Sciatic nerve (tissue), 2 donors: Measurements from ENCODE around the gene KREMEN1. TPM values are rescaled to one million over a fixed set of nuclear protein-coding genes. Genes with fewer than 3 reads are reported as not detected.
"Not testable (repeated sequence)": the region's sequence is repeated elsewhere in the genome, so short reads cannot be mapped to it uniquely, and the experiment has no call there.

ENCODE experiments used
- ATAC-seq: fragments of 200-7000 bp; cut with Tn5 transposase; one replicate; pipeline ENCODE4 v1.9.1; 2020; ENCODE audit warnings: mild to moderate bottlenecking, moderate library complexity
- DNase-seq: peaks from one replicate; pipeline ENCODE4 v3.0.0-alpha.2; 2020; ENCODE audit warnings: low spot score
- intact Hi-C: fragments of 100-400 bp; cut with DNase I; formaldehyde crosslinking; loops from one replicate; pipeline ENCODE4 v1.14.2; 2022
- total RNA-seq: library from RNA; stranded (reverse); fragmentation: NEBNext Ultra II Directional; extraction: Animal tissue kit (Norgen Biotek cat#: 25700); gene quantifications from one replicate; pipeline ENCODE4 v1.2.1, GENCODE V29; 2021
- donor health status: DM: no; HTN: no; CAD: no.
- donor health status: DM: no; HTN: no; CAD: no.

The KREMEN1 gene, protein sequence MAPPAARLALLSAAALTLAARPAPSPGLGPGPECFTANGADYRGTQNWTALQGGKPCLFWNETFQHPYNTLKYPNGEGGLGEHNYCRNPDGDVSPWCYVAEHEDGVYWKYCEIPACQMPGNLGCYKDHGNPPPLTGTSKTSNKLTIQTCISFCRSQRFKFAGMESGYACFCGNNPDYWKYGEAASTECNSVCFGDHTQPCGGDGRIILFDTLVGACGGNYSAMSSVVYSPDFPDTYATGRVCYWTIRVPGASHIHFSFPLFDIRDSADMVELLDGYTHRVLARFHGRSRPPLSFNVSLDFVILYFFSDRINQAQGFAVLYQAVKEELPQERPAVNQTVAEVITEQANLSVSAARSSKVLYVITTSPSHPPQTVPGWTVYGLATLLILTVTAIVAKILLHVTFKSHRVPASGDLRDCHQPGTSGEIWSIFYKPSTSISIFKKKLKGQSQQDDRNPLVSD
- 21.5 TPM for total RNA-seq

DNA sequence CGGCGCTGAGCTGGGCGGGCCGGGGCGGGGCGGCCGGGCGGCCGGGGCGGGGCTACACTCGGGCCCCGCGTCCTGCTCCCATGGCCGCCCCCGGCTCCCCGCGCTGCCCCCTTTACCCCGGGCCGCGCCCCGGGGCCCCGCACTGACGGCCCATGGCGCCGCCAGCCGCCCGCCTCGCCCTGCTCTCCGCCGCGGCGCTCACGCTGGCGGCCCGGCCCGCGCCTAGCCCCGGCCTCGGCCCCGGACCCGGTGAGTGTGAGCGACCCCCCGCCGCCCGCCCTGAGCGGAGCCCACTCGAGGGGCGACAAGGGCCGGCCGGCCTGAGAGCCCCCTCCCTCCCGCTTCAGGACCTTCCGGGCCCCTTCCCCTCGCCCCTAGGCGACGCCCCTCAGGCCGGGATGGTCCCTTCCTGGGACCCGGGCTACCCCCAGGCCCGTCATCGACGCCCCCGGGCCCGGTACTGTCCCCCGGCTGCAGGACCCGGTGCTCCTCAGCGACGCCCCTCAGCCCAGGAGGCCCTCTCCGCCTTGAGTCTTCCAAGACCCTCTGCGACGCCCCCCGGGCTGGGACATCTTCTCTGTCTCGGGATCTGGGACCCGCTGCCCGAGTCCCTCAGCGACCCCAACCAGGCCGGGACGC, at the start of gene KREMEN1:
TSS of gene KREMEN1 (plus strand) at position 57 of the 639 bp plus-strand sequence. CDS start at position 153, 96 bp downstream.
- peak; percentile 36 for ATAC-seq
- intact Hi-C loops: no loop called here

DNA sequence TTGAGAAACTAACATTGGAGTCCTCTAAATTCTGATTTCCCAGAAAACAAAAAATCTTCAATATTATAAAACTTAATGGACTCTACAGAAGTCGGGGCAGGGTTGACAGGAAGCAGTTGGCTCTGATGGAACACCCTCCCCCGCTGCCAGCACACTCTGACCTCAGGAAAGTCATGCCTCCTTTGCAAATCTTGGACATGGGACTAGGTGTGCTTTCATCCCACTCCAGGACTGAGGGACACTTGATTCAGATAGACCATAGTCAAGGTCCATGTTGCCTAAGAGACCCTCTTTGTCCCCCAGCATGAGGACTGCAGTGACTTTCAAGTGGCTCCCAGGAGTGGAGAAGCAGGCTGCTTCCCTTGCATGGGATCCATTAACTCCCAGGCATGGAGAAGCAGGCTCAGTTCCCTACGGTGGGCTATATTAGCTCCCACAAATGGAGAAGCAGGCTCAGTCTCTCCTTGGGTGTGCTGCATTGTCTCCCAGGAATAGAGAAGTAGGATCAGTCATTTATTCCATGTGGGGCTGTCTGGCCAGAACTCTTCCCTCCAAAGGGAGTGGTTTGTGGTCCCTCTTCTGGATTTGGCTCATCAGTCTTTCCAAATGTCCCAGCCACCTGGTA, 49.6 kb upstream of the KREMEN1 start:
- no peak for ATAC-seq
- intact Hi-C loops: no loop called here
- peak; percentile 31 for DNase-seq

More for the DNA sequence above, at the start of gene KREMEN1:
- DNase-seq: no peak

DNA sequence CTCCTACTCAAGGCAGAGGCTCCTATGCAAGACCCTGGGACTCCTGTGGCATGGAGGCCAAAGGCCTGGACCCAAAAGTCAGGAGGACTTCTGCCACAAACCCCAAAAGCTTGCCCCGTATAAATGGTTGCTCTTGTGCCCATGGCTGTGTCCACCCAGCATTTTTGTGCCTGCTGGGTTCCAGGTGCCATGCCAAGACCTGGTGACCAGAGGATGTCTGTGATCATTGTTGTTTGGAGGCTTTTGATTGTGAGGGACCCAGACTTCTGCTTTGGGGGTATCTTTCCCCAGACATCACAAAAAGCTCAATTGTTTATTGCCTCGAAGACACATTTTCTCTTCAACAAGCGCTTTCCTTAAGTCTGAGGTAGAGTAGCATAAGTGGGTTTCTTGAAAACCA, 46.3 kb upstream of the KREMEN1 start:
- intact Hi-C loops: no loop called here
- ATAC-seq: no peak
- DNase-seq: peak; percentile 27

DNA sequence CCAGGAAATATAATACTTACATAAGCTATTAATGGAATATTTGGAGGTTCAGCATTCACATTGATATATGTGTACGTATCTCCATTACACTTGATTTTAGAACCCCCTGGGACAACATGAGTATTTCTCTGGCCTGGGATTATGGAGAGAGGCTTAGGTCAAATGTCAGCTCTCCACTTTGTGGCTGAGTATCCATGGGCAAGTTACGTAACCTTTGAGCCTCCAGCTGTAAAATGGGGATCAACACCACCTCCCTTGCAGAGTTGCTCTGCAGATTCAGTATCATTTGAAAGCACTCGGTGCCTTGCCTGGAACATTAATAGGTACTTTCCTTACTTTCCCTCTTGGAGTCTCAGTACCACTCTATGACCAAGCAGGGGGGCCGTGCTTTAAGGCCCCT, 44.4 kb upstream of the KREMEN1 start:
- ATAC-seq (no peak), DNase-seq (no peak)
- intact Hi-C loops: no loop called here

DNA sequence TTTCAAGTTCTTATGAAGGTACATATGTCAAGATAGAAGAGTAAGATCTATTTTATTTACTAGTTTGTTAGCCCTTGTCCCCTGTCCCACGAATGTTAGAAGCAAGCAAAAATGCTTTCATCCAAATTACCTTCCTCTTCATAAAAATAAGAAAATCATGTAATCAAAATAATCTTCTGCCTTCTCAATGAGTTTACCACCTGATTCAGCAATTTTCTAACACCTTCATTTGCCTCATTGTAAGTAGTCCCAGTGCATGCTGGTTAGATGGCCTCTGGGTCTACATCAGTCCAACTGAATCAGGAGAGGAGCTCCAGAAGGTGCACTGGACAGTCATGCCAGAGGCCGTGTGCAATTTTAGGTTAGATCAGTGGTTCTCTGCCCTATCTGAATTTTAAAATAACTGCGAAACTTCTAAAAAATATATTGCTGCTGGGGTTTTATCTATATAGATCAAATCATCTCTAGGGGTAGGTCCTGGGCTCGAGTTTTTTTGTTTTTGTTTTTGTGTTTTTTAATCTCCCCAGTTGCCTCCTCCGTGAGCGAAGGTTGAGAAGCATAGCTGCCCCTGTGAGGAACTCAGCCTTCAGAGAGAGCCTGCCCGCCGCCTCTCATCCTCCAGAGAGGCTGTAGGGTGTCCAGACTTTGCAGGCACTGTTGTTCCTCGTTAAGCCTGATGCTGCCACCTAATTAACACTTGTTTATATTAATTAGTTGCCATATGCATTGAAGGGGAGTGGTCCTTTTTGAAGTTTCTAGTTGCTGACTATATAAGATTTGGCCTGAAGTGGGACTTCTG, 43.4 kb upstream of the KREMEN1 start:
- DNase-seq (peak; percentile 53), ATAC-seq (no peak)
- intact Hi-C loops: no loop called here

DNA sequence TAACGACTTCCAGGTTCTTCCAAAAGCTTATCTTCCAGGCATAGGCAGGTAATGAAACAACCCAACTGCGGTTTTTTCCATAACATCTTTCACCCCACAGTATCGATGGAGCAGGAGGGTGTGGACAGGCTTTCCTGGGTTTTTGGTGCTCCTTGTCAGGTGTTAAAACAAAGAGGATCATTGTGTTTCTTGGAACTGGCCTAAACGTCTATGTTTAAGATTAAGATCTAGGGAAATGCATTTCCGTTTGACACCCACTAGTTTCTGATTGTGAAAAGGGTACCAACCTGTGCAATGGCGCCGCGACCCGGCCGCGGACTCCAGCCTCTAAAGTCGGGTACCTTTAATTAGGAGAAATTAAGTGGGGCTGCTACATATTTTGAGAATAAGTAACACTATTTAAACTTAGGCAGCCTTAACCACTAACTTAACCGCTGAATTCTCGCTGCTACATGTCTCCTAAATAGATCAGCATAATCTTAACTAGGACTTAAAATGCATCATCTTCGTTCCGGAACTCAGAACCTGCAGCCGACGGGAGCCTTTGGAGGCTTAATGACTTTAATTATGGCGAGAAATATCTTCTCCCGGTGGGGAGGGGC, 42.7 kb upstream of the KREMEN1 start:
- intact Hi-C loops: no loop called here
- no peak for ATAC-seq
- DNase-seq: peak; percentile 52

DNA sequence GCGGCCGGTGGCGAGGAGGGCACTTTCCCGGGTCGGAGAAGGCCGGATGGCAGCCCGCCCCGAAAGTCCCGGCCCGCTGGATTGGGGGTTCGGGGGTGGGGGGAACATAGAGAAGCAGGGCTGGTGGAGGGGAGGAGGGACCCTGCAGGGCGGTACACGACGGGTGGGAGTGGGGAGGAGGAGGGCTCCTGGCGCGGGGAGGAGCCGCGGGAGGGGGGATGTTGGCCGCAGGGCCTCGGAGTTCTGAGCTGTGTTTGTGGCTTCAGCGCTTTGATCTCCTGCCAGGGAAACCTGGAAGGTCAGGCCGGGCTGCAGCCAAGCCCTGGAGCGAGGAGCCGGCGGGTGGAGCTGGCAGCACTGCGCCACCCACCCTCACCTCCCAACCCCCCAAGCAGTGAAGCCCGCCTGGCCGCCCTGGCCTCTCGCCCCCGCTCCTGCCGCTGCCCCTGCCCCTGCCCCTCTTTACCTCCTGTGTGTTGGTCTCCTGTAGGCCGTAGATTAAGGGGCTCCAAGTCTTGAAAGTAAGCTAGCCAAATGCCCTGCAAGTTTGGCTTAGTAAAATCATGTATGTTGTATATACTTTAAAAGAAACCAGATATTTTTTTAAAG, 42.1 kb upstream of the KREMEN1 start:
- intact Hi-C loops: no loop called here
- DNase-seq: peak; percentile 80
- ATAC-seq: peak; percentile 81

DNA sequence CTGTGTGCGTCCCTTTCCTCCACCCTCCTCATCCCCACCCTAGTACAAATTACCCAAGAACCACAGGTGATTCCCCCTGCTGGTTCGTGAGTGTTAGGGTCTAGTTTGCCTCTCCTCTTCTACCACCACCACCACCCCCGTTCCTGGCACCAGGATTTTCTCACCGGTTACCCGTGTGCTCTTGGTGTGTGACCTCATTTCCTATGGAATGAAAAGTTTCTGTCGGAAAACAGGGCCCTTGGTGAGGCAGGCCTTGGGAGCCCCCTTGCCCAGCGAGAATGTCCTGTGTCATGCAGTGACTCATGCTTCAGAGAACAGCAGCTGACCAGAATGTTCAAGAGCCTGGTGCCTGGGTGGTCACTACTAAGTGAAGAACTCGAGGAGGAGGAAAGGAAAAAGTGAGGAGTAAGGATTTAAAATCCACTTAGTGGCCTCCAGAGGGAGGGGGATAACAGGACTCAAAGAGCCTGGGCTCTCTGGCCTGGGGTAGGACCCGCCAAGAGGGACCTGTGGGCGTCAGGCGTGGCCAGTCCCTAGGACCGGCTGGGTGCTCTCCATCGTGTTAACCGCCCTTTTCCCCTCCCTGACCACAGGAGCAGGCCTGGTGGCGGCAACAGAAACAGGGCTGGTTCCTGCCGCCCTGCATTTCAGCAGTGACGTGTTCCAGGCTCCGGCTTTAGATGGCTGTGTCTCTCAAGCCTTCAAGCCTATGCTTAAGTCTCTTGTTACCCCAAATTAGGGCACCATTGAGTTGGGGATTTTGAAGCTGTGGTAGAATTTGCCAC, 41.4 kb upstream of the KREMEN1 start:
- intact Hi-C loops: no loop called here
- ATAC-seq: peak; percentile 92
- peak; percentile 66 for DNase-seq

DNA sequence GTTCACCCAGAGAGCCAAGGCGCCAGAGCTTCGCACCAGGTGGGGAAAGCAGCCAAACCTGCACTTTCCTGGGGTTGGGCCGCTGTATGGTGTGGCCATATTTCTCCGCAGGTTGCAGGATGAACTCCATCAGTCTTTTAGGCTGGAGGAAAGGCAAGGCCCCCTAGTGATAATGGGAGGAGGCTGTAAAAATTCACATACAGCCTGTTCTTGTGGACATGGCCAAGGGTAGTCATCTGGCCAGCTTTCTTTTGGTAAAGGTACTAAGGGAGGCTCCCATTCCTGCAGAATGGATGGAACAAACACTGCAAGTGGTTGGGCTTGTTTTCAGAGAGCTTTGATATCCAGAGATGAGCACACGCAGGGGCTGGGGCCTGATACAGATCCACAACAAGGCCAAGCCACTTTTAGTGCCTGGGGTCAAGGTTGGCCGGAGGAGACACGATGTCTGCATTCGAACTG, 40.8 kb upstream of the KREMEN1 start:
- ATAC-seq (no peak), DNase-seq (no peak)
- intact Hi-C loops: no loop called here

DNA sequence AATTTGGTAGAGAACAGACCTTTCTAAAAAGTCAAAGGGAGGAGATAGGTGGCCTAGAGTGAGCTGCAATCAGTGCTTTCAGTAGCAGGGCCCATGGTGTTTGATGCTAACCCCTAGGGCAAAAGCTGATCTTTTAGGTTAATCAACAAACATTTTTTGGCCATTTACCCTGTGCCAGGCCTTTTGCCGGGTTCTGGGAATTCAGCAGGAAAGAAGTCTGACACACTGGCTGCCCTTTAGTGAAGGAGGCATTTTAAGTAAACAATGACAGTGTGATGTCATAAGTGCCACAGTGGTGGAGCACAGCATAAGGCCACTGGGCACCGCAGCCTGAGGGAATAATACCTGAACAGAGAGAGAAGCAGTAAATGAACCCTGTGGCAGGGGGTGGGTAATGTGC, 40.3 kb upstream of the KREMEN1 start:
- no peak for DNase-seq
- no peak for ATAC-seq
- intact Hi-C loops: no loop called here

DNA sequence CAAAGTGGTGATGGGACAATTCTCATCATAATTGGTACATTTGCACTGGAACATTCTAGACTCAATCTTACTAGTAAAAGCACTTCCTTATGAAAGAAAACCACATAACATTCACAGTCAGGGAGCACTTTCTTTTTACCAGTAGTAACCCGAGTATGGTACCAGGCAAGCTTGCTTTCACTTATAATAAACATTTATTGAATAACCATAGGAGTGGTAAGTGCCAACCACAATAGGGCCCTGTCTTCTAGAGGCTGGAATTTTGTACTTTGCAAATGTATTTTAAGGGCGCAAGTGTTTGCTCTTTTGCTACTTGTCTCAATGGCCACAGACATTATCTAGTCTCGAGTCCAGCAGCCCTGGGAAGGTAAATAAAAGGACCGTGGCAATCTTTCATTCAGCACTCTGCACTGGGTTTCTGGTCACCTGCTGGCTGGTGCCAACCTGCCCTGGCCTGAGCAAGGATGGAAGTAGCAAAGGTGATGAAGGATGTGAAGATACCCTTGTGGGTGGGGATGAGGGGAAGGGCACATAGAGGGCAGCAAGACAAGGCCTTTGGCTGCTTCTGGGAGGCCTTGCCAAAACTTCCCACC, 35.4 kb upstream of the KREMEN1 start:
- DNase-seq (no peak), ATAC-seq (no peak)
- intact Hi-C loops: no loop called here

DNA sequence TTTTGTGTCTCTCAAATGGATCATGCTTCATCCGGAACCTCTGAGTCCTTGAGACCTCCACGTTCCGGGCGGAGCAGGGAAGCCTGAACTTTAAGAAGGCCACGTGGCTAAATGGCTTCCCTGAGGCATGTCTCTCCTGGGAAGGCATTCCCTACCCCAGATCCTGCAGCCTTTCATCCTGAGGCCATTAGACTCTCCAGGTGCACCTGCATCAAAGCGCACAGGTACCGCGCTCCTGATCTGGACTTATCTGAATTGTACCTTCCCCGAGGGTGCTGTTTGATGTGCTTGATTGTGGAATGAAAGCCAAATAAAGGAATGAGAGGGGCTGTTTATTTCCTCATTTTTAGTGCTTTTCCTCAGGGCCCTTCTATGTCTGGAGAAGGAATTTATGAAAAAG, 33.7 kb upstream of the KREMEN1 start:
- no peak for DNase-seq
- intact Hi-C loops: no loop called here
- ATAC-seq: no peak

DNA sequence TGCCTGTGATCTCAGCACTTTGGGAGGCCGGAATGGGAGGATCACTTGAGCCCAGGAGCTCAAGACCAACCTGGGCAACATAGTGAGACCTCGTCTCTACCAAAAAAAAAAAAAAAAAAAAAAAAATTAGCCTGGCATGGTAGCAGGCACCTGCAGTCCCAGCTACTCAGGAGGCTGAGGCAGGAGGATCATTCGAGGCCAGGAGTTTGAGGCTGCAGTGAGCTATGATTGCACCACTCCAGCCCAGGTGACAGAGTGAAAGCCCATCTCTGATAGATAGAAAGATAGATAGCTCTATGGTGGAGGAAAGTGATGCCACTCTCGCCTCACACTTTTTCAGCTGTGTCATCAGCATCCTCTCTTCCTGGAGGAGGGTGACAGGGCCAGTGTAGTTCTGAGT, 33.2 kb upstream of the KREMEN1 start:
- intact Hi-C loops: loop anchor here (5.0 kb wide), 1 partner anchor 182 kb away; no protein-coding TSS in a partner anchor
- ATAC-seq, DNase-seq: not testable (repeated sequence)

DNA sequence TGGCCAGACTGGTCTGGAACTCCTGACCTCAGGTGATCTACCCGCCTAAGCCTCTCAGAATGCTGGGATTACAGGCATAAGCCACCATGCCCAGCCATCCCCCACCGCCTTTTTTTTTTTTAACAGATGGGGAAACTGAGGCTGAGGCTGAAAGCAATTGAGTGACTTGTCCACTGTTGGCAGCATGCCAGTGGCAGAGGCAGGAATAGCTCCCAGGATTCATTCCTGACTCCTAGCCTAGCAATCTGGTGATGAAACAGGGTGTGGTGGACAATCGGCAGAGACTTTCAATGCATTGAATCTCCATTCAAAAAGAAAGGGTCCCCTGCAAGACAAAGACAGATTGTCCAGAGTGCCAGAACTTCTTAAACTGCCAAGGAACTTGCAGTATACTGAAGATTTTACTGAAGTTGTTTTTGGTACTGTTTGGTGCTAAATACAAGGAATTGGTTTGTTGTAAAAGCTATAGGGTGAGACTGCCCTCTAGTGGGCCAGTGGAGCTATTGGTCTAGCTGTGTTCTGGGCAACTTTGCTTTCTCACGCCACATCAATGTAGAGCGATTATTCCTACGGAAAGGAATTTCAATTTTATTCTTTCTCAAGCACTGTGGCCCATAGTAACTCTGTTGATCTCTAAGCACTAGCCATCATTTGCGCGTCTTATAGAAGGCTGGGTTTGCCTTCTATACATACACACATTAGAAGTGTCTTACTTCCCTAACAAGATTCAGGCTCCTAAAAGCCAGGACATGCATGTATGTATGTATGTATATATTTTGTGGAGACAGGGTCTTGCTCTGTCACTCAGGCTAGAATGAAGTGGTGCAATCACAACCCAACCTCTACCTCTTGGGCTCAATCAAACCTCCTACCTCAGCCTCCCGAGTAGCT, 32.2 kb upstream of the KREMEN1 start:
- peak; percentile 87 for ATAC-seq
- peak; percentile 82 for DNase-seq
- intact Hi-C loops: loop anchor here (5.0 kb wide), 1 partner anchor 183 kb away; no protein-coding TSS in a partner anchor

DNA sequence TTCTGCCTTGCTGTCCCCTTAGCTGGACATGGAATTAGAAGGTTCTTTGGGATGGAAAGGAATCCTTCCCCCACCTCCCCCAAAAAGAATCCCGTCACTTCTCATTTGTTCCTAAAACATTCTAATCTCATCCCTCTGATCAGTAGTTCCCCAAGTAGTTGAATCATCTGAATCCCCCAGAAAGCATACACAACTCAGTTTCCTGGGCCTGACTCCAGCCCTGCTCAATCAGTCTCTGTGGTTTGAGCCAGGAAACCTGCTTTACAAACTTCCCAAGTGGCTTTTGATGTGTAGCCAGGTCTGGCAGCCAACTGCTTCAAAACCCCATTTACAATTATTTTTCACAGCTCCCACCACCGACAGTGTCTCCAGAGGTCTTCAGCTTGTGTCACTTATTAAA, 31.4 kb upstream of the KREMEN1 start:
- DNase-seq: no peak
- intact Hi-C loops: loop anchor here (5.0 kb wide), 1 partner anchor 184 kb away; no protein-coding TSS in a partner anchor
- no peak for ATAC-seq
